ENCODE measurements around the gene TNFRSF12A. TPM values are rescaled to one million over a fixed set of nuclear protein-coding genes. Genes with fewer than 3 reads are reported as not detected.

Gene TNFRSF12A
- total RNA-seq, 1 donor from 2014 or later, result 4.2 TPM

DNA sequence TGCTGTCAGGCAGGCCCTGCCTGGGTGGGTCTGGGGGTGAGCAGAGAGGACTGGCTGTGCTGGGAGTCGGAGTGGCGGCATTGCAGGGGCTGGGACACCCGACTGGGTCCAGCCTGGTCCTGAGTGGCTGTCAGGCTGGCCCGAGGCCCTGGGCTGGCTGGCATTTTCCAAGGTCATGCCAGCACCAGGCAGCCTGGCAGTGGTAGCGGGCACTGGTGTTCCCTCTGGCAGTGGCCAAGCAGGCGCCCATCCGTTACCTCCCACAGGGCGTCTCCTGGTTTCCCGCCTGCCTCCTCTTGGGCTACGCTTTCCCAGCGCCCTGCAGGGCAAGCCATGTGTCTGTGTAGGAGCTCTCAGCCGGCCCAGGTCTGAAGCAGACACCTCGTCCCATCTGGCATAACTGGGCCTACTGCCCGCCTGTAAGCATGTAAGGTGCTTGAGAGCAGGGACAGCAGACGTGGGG is 34.2 kb upstream of the TNFRSF12A start:
- intact Hi-C loops (cut with micrococcal nuclease), result loop anchor here (2.0 kb wide), 1 partner anchor 17 kb away; no protein-coding TSS in a partner anchor

- intact Hi-C loops (cut with micrococcal nuclease), result no loop called here
Measured at GRCh38 chr16:2986623-2987188, 33.5 kb upstream of the TNFRSF12A start.

- intact Hi-C loops (cut with micrococcal nuclease), result no loop called here
Measured at GRCh38 chr16:2987286-2987685, 32.9 kb upstream of the TNFRSF12A start.

GRCh38 chr16:2987833-2988232 is 32.3 kb upstream of the TNFRSF12A start:
- intact Hi-C loops (cut with micrococcal nuclease), result no loop called here

DNA sequence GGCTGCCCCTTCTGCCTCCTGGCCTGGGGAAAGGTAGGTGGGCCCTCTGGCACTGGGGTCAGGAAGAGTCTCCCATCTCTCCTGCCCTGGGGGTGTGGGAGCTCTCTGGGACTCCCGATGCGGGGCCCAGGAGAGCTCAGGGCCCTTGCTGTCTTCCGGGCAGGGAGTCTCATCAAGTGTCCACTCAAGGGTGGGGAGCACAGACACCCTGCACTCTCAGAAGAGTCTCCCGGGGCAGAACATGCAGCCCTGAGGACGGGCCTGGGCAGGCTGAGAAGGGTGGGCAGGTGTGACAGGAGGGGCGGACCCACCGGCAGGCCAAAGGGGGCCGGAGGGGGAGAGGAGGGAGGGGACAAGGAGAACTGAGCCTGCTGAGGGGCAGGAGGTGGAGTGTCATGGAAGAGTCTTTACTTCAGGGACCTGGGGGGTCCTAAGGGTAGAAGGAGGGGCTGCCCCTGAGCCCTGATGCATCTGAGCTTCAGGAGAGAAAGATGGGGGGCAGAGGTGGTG is 31.5 kb upstream of the TNFRSF12A start:
- intact Hi-C loops (cut with micrococcal nuclease), result no loop called here

DNA sequence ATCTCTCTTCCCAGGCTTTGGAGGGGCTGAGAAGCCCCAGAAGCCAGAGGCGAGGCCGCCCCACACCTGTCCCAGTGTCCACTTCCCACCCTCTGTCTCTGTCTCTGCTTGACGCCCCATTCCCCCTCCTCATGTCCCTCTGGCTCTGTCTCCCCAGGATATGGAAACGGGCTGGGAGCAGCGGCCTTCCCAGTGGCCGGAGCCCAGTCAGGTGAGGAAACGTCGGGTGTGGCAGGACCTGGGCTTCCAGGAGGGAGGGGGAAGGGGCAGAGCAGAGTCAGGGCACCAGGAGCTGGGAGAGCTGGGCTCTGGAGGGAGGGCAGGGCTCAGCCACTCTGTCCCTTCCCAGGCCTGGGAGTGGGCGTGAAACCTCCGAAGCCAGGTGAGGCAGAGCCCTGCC is 29.3 kb upstream of the TNFRSF12A start:
- intact Hi-C loops (cut with micrococcal nuclease), result no loop called here

- intact Hi-C loops (cut with micrococcal nuclease), result no loop called here
Measured at GRCh38 chr16:2991566-2992261, 28.5 kb upstream of the TNFRSF12A start.

DNA sequence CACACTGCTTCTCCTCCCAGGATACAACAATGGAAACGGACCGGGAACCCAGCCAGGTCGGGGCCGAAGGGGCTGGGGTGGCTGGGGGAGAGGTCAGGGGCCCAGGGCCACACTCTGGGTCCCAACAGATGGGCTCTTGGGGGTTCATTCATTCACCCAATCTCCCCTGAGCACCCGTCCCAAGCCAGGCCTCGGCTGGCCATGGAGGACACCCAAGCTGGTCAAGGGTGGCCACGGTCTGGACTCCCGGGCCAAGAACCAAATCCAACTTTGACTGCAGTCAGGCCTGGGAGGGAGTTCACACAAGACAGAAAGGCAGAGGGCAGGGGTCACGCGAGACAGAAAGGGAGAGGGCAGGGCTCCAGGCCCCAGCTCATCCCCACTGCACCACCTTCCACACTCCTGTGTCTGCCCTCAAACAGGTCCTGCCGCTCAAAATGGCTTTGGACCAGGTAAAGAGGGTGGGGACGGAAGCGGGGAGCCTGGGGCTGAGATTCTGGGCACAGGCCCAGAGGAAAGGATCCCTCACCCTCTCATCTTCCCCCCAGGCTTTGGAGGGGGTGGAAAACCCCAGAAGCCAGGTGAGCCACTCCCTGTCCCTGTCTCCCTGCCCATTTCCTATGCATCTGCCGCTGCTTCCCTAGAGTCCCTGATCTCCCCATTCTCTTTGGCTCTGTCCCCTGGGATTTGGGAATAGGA is 27.6 kb upstream of the TNFRSF12A start:
- intact Hi-C loops (cut with micrococcal nuclease), result no loop called here

GRCh38 chr16:2996298-2996697 is 23.9 kb upstream of the TNFRSF12A start:
- intact Hi-C loops (cut with micrococcal nuclease), result no loop called here

- intact Hi-C loops (cut with micrococcal nuclease), result no loop called here
Measured at GRCh38 chr16:2999929-3000328, 20.2 kb upstream of the TNFRSF12A start.

GRCh38 chr16:3000540-3000939 is 19.6 kb upstream of the TNFRSF12A start:
- intact Hi-C loops (cut with micrococcal nuclease), result no loop called here

- intact Hi-C loops (cut with micrococcal nuclease), result no loop called here
Measured at GRCh38 chr16:3001316-3001715, 18.9 kb upstream of the TNFRSF12A start.

GRCh38 chr16:3003582-3004270 is 16.4 kb upstream of the TNFRSF12A start:
- intact Hi-C loops (cut with micrococcal nuclease), result loop anchor here (1.0 to 2.0 kb wide), 10 partner anchors 17 to 500 kb away; partner anchors contain the start of genes THOC6 and TNFRSF12A

GRCh38 chr16:3004319-3004718 is 15.8 kb upstream of the TNFRSF12A start:
- intact Hi-C loops (cut with micrococcal nuclease), result loop anchor here (1.0 kb wide), 4 partner anchors 34 to 499 kb away; no protein-coding TSS in a partner anchor

DNA sequence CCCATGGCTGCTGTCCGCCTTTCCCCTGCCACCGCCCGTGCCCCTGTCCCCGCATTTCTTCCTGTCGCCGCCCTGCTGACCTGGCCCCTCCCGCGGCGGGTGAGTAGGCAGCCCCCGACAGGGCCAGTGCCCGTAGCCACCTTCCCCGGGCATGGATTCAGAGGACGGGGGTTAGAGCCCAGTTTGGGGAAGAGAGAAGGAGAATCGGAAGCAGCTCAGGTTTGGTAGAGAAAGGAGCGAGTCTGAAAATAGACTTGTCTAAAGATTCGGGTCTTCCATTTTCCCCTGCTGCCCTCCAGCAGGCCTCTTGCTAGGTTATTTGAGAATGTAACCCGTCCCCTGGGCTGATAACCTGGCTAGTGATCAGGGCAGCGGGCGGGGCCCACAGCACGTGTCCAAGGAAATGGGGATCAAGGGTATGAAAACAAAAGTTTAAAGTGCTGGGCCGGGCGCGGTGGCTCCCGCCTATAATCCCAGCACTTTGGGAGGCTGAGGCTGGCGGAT is 15.3 kb upstream of the TNFRSF12A start:
- intact Hi-C loops (cut with micrococcal nuclease), result loop anchor here (1.0 kb wide), 4 partner anchors 35 to 498 kb away; no protein-coding TSS in a partner anchor

- intact Hi-C loops (cut with micrococcal nuclease), result no loop called here
Measured at GRCh38 chr16:3007059-3007956, 12.9 kb upstream of the TNFRSF12A start.

DNA sequence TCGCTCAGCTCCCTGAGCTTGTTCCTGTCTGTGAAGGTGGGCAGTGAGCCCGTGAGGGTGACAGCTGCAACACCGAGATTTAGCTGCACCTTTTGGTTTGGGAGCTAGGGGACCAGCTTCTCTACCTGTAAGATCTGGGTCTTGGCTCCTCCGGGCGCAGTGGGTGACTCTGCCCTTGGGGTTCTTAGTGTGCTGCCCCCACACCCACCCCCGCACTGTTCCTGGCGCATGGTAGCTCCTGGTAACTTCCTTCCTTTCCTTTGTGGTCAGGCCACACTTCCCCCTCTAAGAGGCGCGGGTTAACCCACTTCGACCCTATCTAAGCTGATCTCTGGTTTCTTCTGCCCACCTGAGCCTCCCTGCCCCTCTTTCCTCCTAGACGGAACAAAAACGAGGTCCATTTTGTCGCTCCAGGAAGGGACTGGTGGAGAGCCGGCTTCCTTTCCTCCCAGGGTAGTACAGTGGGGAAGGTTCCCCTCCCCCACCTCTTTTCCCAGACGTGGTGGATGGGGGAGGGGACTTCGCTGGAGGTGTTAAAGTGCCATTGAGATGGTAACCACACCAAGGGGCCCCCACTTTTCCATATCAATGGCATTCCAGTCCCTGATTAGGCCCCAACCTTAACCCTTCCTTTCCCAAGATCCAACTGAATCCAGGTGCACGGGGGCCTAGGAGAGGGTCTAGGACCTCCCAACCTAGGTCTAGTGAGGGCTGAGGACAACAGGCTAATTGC is 12.0 kb upstream of the TNFRSF12A start:
- intact Hi-C loops (cut with micrococcal nuclease), result no loop called here

DNA sequence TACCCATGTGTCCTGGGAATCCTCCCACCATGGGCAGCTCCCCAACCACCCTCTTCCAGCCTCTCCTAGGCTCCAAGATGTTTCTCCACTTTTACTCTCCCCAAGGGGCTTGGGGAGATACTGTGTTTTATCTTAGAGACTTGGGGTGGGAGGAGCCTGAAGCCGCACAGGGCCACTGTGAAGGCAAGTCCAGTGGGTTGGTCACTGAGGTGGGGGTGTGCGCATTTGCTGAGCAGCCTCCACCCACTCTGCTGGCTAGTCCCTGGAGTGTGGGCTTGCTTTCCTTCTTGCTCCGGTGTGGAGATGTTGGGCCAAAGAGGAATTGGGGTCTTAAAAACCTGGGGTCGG is 11.5 kb upstream of the TNFRSF12A start:
- intact Hi-C loops (cut with micrococcal nuclease), result no loop called here

GRCh38 chr16:3009568-3010390 is 10.4 kb upstream of the TNFRSF12A start:
- intact Hi-C loops (cut with micrococcal nuclease), result no loop called here
